ENCODE measurements around the gene ASB2.
A peak's percentile ranks its signal among the peaks of the same experiment; 100 is the strongest.

Gene ASB2

GRCh38 chr14:93939304-93940229 is 36.8 kb downstream of the ASB2 start:
- H3K36me3 ChIP-seq (ENCODE audit: insufficient read depth, insufficient read length, low read length), result no peaks in the 10 kb centered on the region
- H3K4me1 ChIP-seq (ENCODE audit: insufficient read depth, insufficient read length), result peaks cover 11% of the 10 kb centered on the region
- H3K9ac ChIP-seq (ENCODE audit: insufficient read length, low read depth), result peak overlapping the region; percentile 56
- no peaks in the 10 kb centered on the region; the same call in 1 of the 2 replicates for H3K9me3 ChIP-seq (ENCODE audit: insufficient read depth, low read length)
- no peak for TF ChIP-seq ZNF274 (IDR thresholded peaks at IDR 0.05; ENCODE audit: low read depth, low read length)
- TF ChIP-seq SUZ12 (IDR thresholded peaks at IDR 0.05; ENCODE audit: extremely low read depth, insufficient read depth, insufficient read length), result no peak
- TF ChIP-seq YY1 (IDR thresholded peaks at IDR 0.05; ENCODE audit: insufficient read depth, insufficient read length), result no peak
- H3K4me3 ChIP-seq (ENCODE audit: insufficient read length, low read depth), result peak overlapping the region; percentile 18
- peak; percentile 43 for DNase-seq (ENCODE audit: low read depth, low spot score)
- H3K27me3 ChIP-seq (ENCODE audit: insufficient read depth, insufficient read length), result peaks cover 11% of the 10 kb centered on the region

- H3K27me3 ChIP-seq (ENCODE audit: insufficient read depth, insufficient read length), result peaks cover 11% of the 10 kb centered on the region
- no peak overlapping the region for H3K4me3 ChIP-seq (ENCODE audit: insufficient read length, low read depth)
- no peak for TF ChIP-seq YY1 (IDR thresholded peaks at IDR 0.05; ENCODE audit: insufficient read depth, insufficient read length)
- no peak for TF ChIP-seq ZNF274 (IDR thresholded peaks at IDR 0.05; ENCODE audit: low read depth, low read length)
- no peak for TF ChIP-seq SUZ12 (IDR thresholded peaks at IDR 0.05; ENCODE audit: extremely low read depth, insufficient read depth, insufficient read length)
- H3K36me3 ChIP-seq (ENCODE audit: insufficient read depth, insufficient read length, low read length), result no peaks in the 10 kb centered on the region
- H3K9me3 ChIP-seq (ENCODE audit: insufficient read depth, low read length), result no peaks in the 10 kb centered on the region; the same call in 1 of the 2 replicates
- no peak for DNase-seq (ENCODE audit: low read depth, low spot score)
- peaks cover 11% of the 10 kb centered on the region for H3K4me1 ChIP-seq (ENCODE audit: insufficient read depth, insufficient read length)
- peak overlapping the region; percentile 56 for H3K9ac ChIP-seq (ENCODE audit: insufficient read length, low read depth)
These were observed 37.5 kb downstream of the ASB2 start for GRCh38 chr14:93938751-93939303.

GRCh38 chr14:93937519-93937918 is 38.9 kb downstream of the ASB2 start:
- no peaks in the 10 kb centered on the region for H3K36me3 ChIP-seq (ENCODE audit: insufficient read depth, insufficient read length, low read length)
- TF ChIP-seq ZNF274 (IDR thresholded peaks at IDR 0.05; ENCODE audit: low read depth, low read length), result no peak
- TF ChIP-seq SUZ12 (IDR thresholded peaks at IDR 0.05; ENCODE audit: extremely low read depth, insufficient read depth, insufficient read length), result no peak
- TF ChIP-seq YY1 (IDR thresholded peaks at IDR 0.05; ENCODE audit: insufficient read depth, insufficient read length), result no peak
- H3K9ac ChIP-seq (ENCODE audit: insufficient read length, low read depth), result no peak overlapping the region
- H3K4me3 ChIP-seq (ENCODE audit: insufficient read length, low read depth), result no peak overlapping the region
- no peaks in the 10 kb centered on the region; the same call in 1 of the 2 replicates for H3K9me3 ChIP-seq (ENCODE audit: insufficient read depth, low read length)
- H3K4me1 ChIP-seq (ENCODE audit: insufficient read depth, insufficient read length), result peaks cover 11% of the 10 kb centered on the region
- DNase-seq (ENCODE audit: low read depth, low spot score), result no peak
- peaks cover 11% of the 10 kb centered on the region for H3K27me3 ChIP-seq (ENCODE audit: insufficient read depth, insufficient read length)

GRCh38 chr14:93936926-93937325 is 39.4 kb downstream of the ASB2 start:
- Histone ChIP-seq H3K9me3 (ENCODE audit: insufficient read depth, low read length) (no peaks in the 10 kb centered on the region; the same call in 1 of the 2 replicates), H3K4me3 (ENCODE audit: insufficient read length, low read depth) (no peak overlapping the region), H3K27me3 (ENCODE audit: insufficient read depth, insufficient read length) (peaks cover 11% of the 10 kb centered on the region), H3K4me1 (ENCODE audit: insufficient read depth, insufficient read length) (peaks cover 12% of the 10 kb centered on the region), H3K9ac (ENCODE audit: insufficient read length, low read depth) (no peak overlapping the region), H3K36me3 (ENCODE audit: insufficient read depth, insufficient read length, low read length) (no peaks in the 10 kb centered on the region)
- no peak for DNase-seq (ENCODE audit: low read depth, low spot score)
- TF ChIP-seq SUZ12 (IDR thresholded peaks at IDR 0.05; ENCODE audit: extremely low read depth, insufficient read depth, insufficient read length) (no peak), ZNF274 (IDR thresholded peaks at IDR 0.05; ENCODE audit: low read depth, low read length) (no peak), YY1 (IDR thresholded peaks at IDR 0.05; ENCODE audit: insufficient read depth, insufficient read length) (no peak)

DNA sequence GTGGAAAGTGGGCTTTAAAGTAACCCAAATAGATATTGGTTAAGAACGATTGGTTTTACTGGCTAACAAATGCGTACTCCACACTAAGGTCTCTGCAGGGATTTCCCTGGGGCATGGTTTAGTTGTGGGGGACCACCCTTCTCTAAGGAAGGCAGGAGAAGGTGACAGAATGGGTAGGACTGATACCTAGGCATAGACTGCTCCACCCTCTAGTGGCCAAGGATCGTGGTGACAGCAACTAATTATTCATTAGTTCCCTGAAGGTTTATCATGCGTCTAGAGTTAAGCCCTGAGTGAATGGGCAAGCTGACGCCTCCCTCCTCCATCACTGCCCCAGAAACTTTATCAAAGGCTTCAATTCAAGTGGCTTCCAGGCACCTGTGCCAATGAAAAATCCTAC is 40.1 kb downstream of the ASB2 start:
- H3K9ac ChIP-seq (ENCODE audit: insufficient read length, low read depth), result no peak overlapping the region
- H3K27me3 ChIP-seq (ENCODE audit: insufficient read depth, insufficient read length), result peaks cover 11% of the 10 kb centered on the region
- TF ChIP-seq ZNF274 (IDR thresholded peaks at IDR 0.05; ENCODE audit: low read depth, low read length), result no peak
- TF ChIP-seq YY1 (IDR thresholded peaks at IDR 0.05; ENCODE audit: insufficient read depth, insufficient read length), result no peak
- no peak for TF ChIP-seq SUZ12 (IDR thresholded peaks at IDR 0.05; ENCODE audit: extremely low read depth, insufficient read depth, insufficient read length)
- H3K4me3 ChIP-seq (ENCODE audit: insufficient read length, low read depth), result no peak overlapping the region
- no peaks in the 10 kb centered on the region; the same call in 1 of the 2 replicates for H3K9me3 ChIP-seq (ENCODE audit: insufficient read depth, low read length)
- peak; percentile 44 for DNase-seq (ENCODE audit: low read depth, low spot score)
- no peaks in the 10 kb centered on the region for H3K36me3 ChIP-seq (ENCODE audit: insufficient read depth, insufficient read length, low read length)
- H3K4me1 ChIP-seq (ENCODE audit: insufficient read depth, insufficient read length), result peaks cover 13% of the 10 kb centered on the region

DNA sequence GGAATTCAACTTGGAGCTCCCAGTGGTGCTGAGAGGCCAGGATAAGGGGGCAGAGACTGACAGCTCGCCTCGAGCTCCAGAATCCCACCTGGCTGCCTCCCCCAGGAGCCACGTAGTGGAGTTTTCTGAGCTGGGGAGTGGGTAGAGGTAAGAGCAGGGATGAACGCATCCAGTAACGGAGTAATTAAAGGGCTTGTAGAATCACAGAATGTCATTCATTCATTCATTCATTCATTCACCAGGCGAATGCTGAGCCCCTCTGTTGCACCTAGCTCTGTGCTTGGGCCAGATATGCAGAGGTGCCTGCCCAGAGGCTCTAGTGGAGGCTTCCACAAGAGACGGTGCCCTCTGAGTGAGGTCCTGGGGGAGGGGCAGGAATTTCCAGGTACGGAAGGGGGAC is 41.2 kb downstream of the ASB2 start:
- no peak for TF ChIP-seq YY1 (IDR thresholded peaks at IDR 0.05; ENCODE audit: insufficient read depth, insufficient read length)
- no peak for TF ChIP-seq SUZ12 (IDR thresholded peaks at IDR 0.05; ENCODE audit: extremely low read depth, insufficient read depth, insufficient read length)
- TF ChIP-seq ZNF274 (IDR thresholded peaks at IDR 0.05; ENCODE audit: low read depth, low read length), result no peak
- no peaks in the 10 kb centered on the region for H3K36me3 ChIP-seq (ENCODE audit: insufficient read depth, insufficient read length, low read length)
- H3K4me3 ChIP-seq (ENCODE audit: insufficient read length, low read depth), result no peak overlapping the region
- peaks cover 11% of the 10 kb centered on the region for H3K27me3 ChIP-seq (ENCODE audit: insufficient read depth, insufficient read length)
- H3K4me1 ChIP-seq (ENCODE audit: insufficient read depth, insufficient read length), result peaks cover 13% of the 10 kb centered on the region
- H3K9ac ChIP-seq (ENCODE audit: insufficient read length, low read depth), result no peak overlapping the region
- no peaks in the 10 kb centered on the region; the same call in 1 of the 2 replicates for H3K9me3 ChIP-seq (ENCODE audit: insufficient read depth, low read length)
- no peak for DNase-seq (ENCODE audit: low read depth, low spot score)

GRCh38 chr14:93932642-93933041 is 43.7 kb downstream of the ASB2 start:
- no peaks in the 10 kb centered on the region for H3K27me3 ChIP-seq (ENCODE audit: insufficient read depth, insufficient read length)
- H3K4me3 ChIP-seq (ENCODE audit: insufficient read length, low read depth), result no peak overlapping the region
- H3K36me3 ChIP-seq (ENCODE audit: insufficient read depth, insufficient read length, low read length), result no peaks in the 10 kb centered on the region
- TF ChIP-seq YY1 (IDR thresholded peaks at IDR 0.05; ENCODE audit: insufficient read depth, insufficient read length) (no peak), ZNF274 (IDR thresholded peaks at IDR 0.05; ENCODE audit: low read depth, low read length) (no peak), SUZ12 (IDR thresholded peaks at IDR 0.05; ENCODE audit: extremely low read depth, insufficient read depth, insufficient read length) (no peak)
- H3K9ac ChIP-seq (ENCODE audit: insufficient read length, low read depth), result no peak overlapping the region
- no peaks in the 10 kb centered on the region for H3K9me3 ChIP-seq (ENCODE audit: insufficient read depth, low read length)
- DNase-seq (ENCODE audit: low read depth, low spot score), result no peak
- H3K4me1 ChIP-seq (ENCODE audit: insufficient read depth, insufficient read length), result peaks cover 12% of the 10 kb centered on the region

Measured in NT2/D1 (cell line).